Esophagus muscularis mucosa (tissue), 4 donors: ENCODE results near the gene IFT81. TPM values are rescaled to one million over a fixed set of nuclear protein-coding genes. Genes with fewer than 3 reads are reported as not detected.
"Not testable (repeated sequence)": the region's sequence is repeated elsewhere in the genome, so short reads cannot be mapped to it uniquely, and the experiment has no call there.

ENCODE experiments used
- DNase-seq: peaks from one replicate; pipeline ENCODE4 v3.0.0-alpha.2; 2017; ENCODE audit errors: extremely low spot score
- H3K27ac ChIP-seq, 4 donors: fragments of 200-600 bp; sonication (generic); replicated peaks in 1 of 4; 1 replicate in 3 of 4; 2 replicates in 1 of 4; pipeline ENCODE4 v1.5.1; 2016 to 2019; ENCODE audit warnings: mild to moderate bottlenecking in 1 of 4
- H3K27me3 ChIP-seq, 4 donors: fragments of 200-600 bp; sonication (generic); one replicate each; pipeline versions ENCODE4 v1.5.1 to v1.6.0; 2016 to 2019
- H3K36me3 ChIP-seq, 4 donors: fragments of 200-600 bp; sonication (generic); one replicate each; pipeline ENCODE4 v1.5.1; 2016 to 2019
- H3K4me1 ChIP-seq, 4 donors: fragments of 200-600 bp; sonication (generic); one replicate each; pipeline ENCODE4 v1.5.1; 2016 to 2019
- H3K4me3 ChIP-seq, 4 donors: fragments of 200-600 bp; sonication (generic); 1 replicate in 2 of 4; 2 replicates in 2 of 4; pipeline ENCODE4 v1.5.1; 2016 to 2019; ENCODE audit warnings: mild to moderate bottlenecking in 4 of 4, moderate library complexity in 1 of 4
- H3K9me3 ChIP-seq, 4 donors: fragments of 200-600 bp; sonication (generic); 1 replicate in 3 of 4; 2 replicates in 1 of 4; pipeline ENCODE4 v1.5.1; 2016 to 2019
- EP300 ChIP-seq: sonication (generic); formaldehyde crosslinking; IDR thresholded peaks from one replicate; pipeline ENCODE4 v1.6.1; 2017; ENCODE audit warnings: antibody characterized with exemption
- POLR2A ChIP-seq: fragments of 450-650 bp; IDR thresholded peaks from one replicate; pipeline ENCODE4 v1.6.1; 2017; ENCODE audit warnings: antibody characterized with exemption, moderate library complexity, mild to moderate bottlenecking, low read depth
- POLR2AphosphoS5 ChIP-seq, 2 donors: sonication (generic); formaldehyde crosslinking; IDR thresholded peaks; one replicate each; pipeline ENCODE4 v1.6.1; 2017; ENCODE audit warnings: antibody characterized with exemption in 2 of 2
- WGBS: methylation state at CpG from one replicate; pipeline ENCODE4 v1.1.5; 2018; 5-methylcytosine and 5-hydroxymethylcytosine counted together
- intact Hi-C: fragments of 100-400 bp; cut with DNase I; formaldehyde crosslinking; loops from one replicate; pipeline ENCODE4 v1.15.1; 2023
- total RNA-seq, 4 donors: library from RNA; depleted of rRNA; stranded (reverse); fragments of >200 nt; gene quantifications; one replicate each; pipeline versions ENCODE4 v1.1.0 to v1.2.1, GENCODE V29; 2016
- TF ChIP-seq, protein P1 (sequence below), 3 experiments: fragments of 200-600 bp in 2 of 3; fragments of 450-650 bp in 1 of 3; sonication (generic) in 2 of 3; IDR thresholded peaks; one replicate each; pipeline ENCODE4 v1.5.1; 2017 to 2019; ENCODE audit warnings: antibody characterized with exemption in 3 of 3, mild to moderate bottlenecking in 2 of 3, moderate library complexity in 1 of 3

The IFT81 gene
- total RNA-seq, 4 donors from 2014 or later, result 15.1 to 27.4 (median 15.9) TPM

DNA sequence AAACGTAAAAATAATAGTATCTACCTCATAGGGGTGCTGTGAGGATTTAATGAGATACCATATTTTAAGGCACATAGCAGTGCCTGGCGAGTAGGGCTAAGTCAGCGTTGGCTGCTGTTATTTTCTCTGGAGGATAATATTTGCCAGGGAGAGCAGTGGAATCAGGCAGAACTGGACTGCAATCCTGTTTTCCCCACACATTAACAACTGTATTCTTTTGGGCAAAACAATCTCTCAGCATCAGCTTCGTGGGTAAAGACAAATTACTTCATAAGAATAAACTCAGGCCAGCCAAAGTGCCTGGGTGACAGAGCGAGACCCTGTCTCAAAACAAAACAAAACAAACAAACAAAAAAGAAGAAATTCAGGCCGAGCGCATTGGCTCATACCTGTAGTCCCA is 127.2 kb downstream of the IFT81 start:
- H3K36me3 ChIP-seq, result no peaks in the 10 kb centered on the region
- no peak overlapping the region for H3K4me3 ChIP-seq
- H3K9me3 ChIP-seq, result no peaks in the 10 kb centered on the region
- TF ChIP-seq, protein P1, sequence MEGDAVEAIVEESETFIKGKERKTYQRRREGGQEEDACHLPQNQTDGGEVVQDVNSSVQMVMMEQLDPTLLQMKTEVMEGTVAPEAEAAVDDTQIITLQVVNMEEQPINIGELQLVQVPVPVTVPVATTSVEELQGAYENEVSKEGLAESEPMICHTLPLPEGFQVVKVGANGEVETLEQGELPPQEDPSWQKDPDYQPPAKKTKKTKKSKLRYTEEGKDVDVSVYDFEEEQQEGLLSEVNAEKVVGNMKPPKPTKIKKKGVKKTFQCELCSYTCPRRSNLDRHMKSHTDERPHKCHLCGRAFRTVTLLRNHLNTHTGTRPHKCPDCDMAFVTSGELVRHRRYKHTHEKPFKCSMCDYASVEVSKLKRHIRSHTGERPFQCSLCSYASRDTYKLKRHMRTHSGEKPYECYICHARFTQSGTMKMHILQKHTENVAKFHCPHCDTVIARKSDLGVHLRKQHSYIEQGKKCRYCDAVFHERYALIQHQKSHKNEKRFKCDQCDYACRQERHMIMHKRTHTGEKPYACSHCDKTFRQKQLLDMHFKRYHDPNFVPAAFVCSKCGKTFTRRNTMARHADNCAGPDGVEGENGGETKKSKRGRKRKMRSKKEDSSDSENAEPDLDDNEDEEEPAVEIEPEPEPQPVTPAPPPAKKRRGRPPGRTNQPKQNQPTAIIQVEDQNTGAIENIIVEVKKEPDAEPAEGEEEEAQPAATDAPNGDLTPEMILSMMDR (IDR thresholded peaks at IDR 0.05), result no peak
- no peak for TF ChIP-seq POLR2AphosphoS5 (IDR thresholded peaks at IDR 0.05)
- no peak for TF ChIP-seq EP300
- TF ChIP-seq POLR2A, result no peak
- no peak overlapping the region for H3K27ac ChIP-seq
- no peak for DNase-seq
- H3K4me1 ChIP-seq, result peaks cover 59 to 63% (median 60%) of the 10 kb centered on the region in 4 donors
- WGBS, result 87% methylated on average over 7 of the region's 7 CpGs
- no peaks in the 10 kb centered on the region for H3K27me3 ChIP-seq
- intact Hi-C loops, result no loop called here

DNA sequence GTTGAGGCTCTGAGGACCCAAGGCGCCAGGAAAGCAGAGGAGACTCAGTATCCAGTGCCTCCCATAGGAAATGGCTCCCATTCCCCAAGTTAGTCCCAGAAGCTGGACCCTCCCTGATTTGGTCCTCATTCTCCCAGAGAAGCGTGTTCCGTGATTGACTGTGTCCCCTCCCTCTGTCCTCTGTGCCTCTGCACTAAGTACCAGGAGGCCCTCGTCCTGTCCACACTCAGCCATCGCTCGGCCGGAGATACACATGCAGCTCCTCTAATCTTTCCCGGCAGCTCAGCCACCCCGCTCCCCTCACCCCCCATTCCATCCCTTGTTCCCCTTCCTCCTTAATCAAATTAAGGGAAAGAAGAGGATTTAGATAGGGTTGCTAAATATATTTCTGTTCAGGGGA is 128.6 kb downstream of the IFT81 start:
- intact Hi-C loops, result no loop called here
- H3K27me3 ChIP-seq, result no peaks in the 10 kb centered on the region
- H3K4me3 ChIP-seq, result no peak overlapping the region
- TF ChIP-seq, protein P1 (IDR thresholded peaks at IDR 0.05), result no peak
- TF ChIP-seq POLR2AphosphoS5 (IDR thresholded peaks at IDR 0.05) (no peak), POLR2A (no peak), EP300 (no peak)
- H3K27ac ChIP-seq, result peak overlapping the region; percentile 38 to 46 (median 40)
- H3K9me3 ChIP-seq, result no peaks in the 10 kb centered on the region
- peaks cover 54 to 59% (median 57%) of the 10 kb centered on the region in 4 donors for H3K4me1 ChIP-seq
- 84% methylated on average over 8 of the region's 9 CpGs for WGBS
- H3K36me3 ChIP-seq, result no peaks in the 10 kb centered on the region
- no peak for DNase-seq

DNA sequence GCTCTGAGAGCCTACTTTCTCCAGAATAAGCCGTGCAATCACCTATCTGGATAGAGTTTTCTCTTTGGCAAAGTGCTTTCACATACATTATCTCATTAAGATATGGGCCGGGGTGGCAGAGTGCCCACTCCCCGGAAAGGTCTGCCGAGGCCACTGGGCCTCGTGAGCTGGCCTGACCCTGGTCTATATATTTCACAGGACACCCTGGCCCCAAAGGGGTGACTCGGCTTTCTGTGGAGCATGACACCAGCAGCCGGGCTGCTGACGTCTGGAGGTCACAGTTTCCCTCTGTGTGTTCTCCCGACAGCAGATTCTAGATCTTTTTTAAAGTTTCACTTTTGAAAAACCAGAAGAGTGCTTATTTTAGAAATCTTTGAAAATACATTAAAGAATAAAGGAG is 129.0 kb downstream of the IFT81 start:
- Histone ChIP-seq H3K4me3 (no peak overlapping the region), H3K4me1 (peaks cover 49 to 55% (median 53%) of the 10 kb centered on the region in 4 donors), H3K36me3 (no peaks in the 10 kb centered on the region), H3K27me3 (no peaks in the 10 kb centered on the region), H3K27ac (peak overlapping the region; percentile 38 to 46 (median 40)), H3K9me3 (no peaks in the 10 kb centered on the region)
- intact Hi-C loops, result no loop called here
- TF ChIP-seq POLR2AphosphoS5 (IDR thresholded peaks at IDR 0.05), result peak in 1 of 2 donors; percentile 37
- TF ChIP-seq EP300, result no peak
- DNase-seq, result no peak
- 52% methylated on average over 9 of the region's 9 CpGs for WGBS

DNA sequence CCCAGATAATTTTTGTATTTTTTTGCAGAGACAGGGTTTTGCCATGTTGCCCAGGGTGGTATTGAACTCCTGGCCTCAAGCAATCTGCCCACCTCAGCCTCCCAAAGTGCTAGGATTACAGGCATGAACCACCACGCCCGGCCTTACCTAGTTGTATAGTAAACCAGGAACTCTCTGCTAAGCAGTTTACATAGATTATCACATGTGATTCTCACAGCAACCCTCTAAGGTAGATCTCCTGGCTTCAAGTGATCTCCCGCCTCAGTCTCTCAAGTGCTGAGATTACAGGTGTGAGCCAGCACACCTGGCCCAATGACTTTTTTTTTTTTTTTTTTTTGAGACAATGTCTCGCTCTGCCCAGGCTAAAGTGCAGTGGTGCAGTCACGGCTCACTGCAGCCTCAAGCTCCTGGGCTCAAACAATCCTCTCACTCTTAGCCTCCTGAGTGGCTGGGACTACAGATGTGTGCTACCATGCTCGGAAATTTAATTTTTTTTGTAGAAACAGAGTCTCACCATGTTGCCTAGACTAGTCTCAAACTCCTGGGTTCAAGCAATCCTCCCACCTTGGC is 130.9 kb downstream of the IFT81 start:
- Histone ChIP-seq H3K9me3 (no peaks in the 10 kb centered on the region), H3K4me3 (no peak overlapping the region), H3K27me3 (no peaks in the 10 kb centered on the region), H3K4me1 (peaks cover 30 to 36% (median 34%) of the 10 kb centered on the region in 4 donors), H3K27ac (no peak overlapping the region), H3K36me3 (no peaks in the 10 kb centered on the region)
- no peak for TF ChIP-seq EP300
- TF ChIP-seq, protein P1 (IDR thresholded peaks at IDR 0.05), result no peak
- intact Hi-C loops, result no loop called here
- WGBS, result 95% methylated on average over 6 of the region's 6 CpGs
- DNase-seq, result no peak

DNA sequence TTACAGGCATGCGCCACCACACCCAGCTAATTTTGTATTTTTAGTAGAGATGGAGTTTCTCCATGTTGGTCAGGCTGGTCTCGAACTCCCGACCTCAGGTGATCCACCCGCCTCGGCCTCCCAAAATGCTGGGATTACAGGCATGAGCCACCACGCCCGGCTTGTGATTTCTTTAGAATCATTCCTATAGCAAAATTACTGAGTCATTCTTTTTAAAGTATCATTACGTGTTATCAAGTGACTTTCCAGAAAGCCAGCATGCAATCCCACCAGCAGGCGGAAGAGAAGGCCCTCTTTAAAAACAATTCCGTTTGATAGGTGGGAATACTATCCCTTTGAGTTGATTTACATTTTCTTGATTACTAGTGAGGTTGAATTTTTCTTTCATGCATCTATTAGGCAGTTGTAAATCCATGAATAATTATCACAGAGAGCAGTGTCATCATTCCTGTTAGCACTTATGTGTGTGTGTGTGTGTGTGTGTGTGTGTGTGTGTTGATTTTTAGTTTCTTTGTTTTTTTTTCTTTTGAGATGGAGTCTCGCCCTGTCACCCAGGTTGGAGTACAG is 131.8 kb downstream of the IFT81 start:
- intact Hi-C loops, H3K27me3 ChIP-seq, H3K36me3 ChIP-seq, H3K9me3 ChIP-seq, DNase-seq, H3K4me3 ChIP-seq: not testable (repeated sequence)
- Histone ChIP-seq H3K27ac (peak overlapping the region in 2 of 4 donors; percentile 23 to 55), H3K4me1 (peaks cover 21 to 28% (median 25%) of the 10 kb centered on the region in 4 donors)
- WGBS, result 92% methylated on average over 11 of the region's 11 CpGs
